HepG2 (cell line): ENCODE measurements around the gene ILDR2. TPM values are rescaled to one million over a fixed set of nuclear protein-coding genes. Genes with fewer than 3 reads are reported as not detected.

Source experiments
- AHR ChIP-seq: IDR thresholded peaks from 2 replicates; pipeline ENCODE4 v1.6.1; 2018; ENCODE audit warnings: missing genetic modification reagents, missing compliant biosample characterization
- HDAC2 ChIP-seq: sonication (generic); formaldehyde crosslinking; IDR thresholded peaks from 2 replicates; pipeline ENCODE4 v1.4.0; 2020; ENCODE audit warnings: missing genetic modification reagents
- KLF16 ChIP-seq, 2 experiments: sonication (generic) in 1 of 2; formaldehyde crosslinking in 1 of 2; IDR thresholded peaks; 2 replicates each; pipeline versions ENCODE4 v1.6.1 to v1.8.0; 2016 to 2023; ENCODE audit warnings: missing genetic modification reagents in 2 of 2, missing compliant biosample characterization in 1 of 2
- PATZ1 ChIP-seq: sonication (generic); formaldehyde crosslinking; IDR thresholded peaks from 2 replicates; pipeline ENCODE4 v1.4.0; 2020; ENCODE audit warnings: missing genetic modification reagents
- PRDM10 ChIP-seq: sonication (generic); formaldehyde crosslinking; IDR thresholded peaks from 2 replicates; pipeline ENCODE4 v1.4.0; 2020; ENCODE audit warnings: low read depth, missing genetic modification reagents
- SUZ12 ChIP-seq: fragments of 150-350 bp; IDR thresholded peaks from 2 replicates; pipeline ENCODE4 v1.6.1; 2014; ENCODE audit warnings: low read depth, low read length
- THRA ChIP-seq: sonication (generic); formaldehyde crosslinking; IDR thresholded peaks from 2 replicates; pipeline ENCODE4 v1.4.0; 2020; ENCODE audit warnings: missing genetic modification reagents, borderline replicate concordance
- ZBTB21 ChIP-seq: sonication (generic); formaldehyde crosslinking; IDR thresholded peaks from 2 replicates; pipeline ENCODE4 v1.4.0; 2020; ENCODE audit warnings: missing genetic modification reagents
- ZFY ChIP-seq: sonication (generic); formaldehyde crosslinking; IDR thresholded peaks from 2 replicates; pipeline ENCODE4 v1.4.0; 2020; ENCODE audit warnings: missing genetic modification reagents
- ZGPAT ChIP-seq: IDR thresholded peaks from 2 replicates; pipeline ENCODE4 v1.6.1; 2016; ENCODE audit warnings: mild to moderate bottlenecking
- ZNF282 ChIP-seq: fragments of 450-650 bp; IDR thresholded peaks from 2 replicates; pipeline ENCODE4 v1.6.1; 2018; ENCODE audit not compliant: partially characterized antibody
- ZNF331 ChIP-seq: sonication (generic); formaldehyde crosslinking; IDR thresholded peaks from 2 replicates; pipeline ENCODE4 v1.4.0; 2020; ENCODE audit warnings: missing genetic modification reagents
- ZNF44 ChIP-seq: sonication (generic); formaldehyde crosslinking; IDR thresholded peaks from 2 replicates; pipeline ENCODE4 v1.5.1; 2020; ENCODE audit warnings: mild to moderate bottlenecking, missing genetic modification reagents
- ZNF615 ChIP-seq: sonication (generic); formaldehyde crosslinking; IDR thresholded peaks from 2 replicates; pipeline ENCODE4 v1.5.0; 2020; ENCODE audit warnings: mild to moderate bottlenecking, missing genetic modification reagents, borderline replicate concordance
- ZNF878 ChIP-seq: sonication (generic); formaldehyde crosslinking; IDR thresholded peaks from 2 replicates; pipeline ENCODE4 v1.8.1; 2023; ENCODE audit warnings: mild to moderate bottlenecking, missing genetic modification reagents, moderate library complexity
- ZNF879 ChIP-seq: sonication (generic); formaldehyde crosslinking; IDR thresholded peaks from 2 replicates; pipeline ENCODE4 v1.8.1; 2023; ENCODE audit warnings: missing genetic modification reagents
- polyA plus RNA-seq, 8 experiments: library from polyadenylated mRNA; depleted of rRNA in 3 of 8; stranded (reverse) in 7 of 8; unstranded in 1 of 8; fragments of >200 nt; fragmentation: Illumina TruSeq in 4 of 8; extraction: Trizol in 4 of 8; gene quantifications; 2 replicates each; pipeline versions ENCODE4 v1.2.1 to v1.2.3, GENCODE V29; 2011 to 2016; ENCODE audit warnings: low read depth in 4 of 8, missing spikeins in 1 of 8, mixed read lengths in 1 of 8; ENCODE audit not compliant: insufficient read depth in 1 of 8
- total RNA-seq, 5 experiments: library from RNA; depleted of rRNA; stranded (reverse); fragments of >200 nt; fragmentation: Illumina TruSeq; extraction: Trizol; gene quantifications; 2 replicates each; pipeline ENCODE4 v1.2.3, GENCODE V29; 2016; ENCODE audit warnings: low read depth in 1 of 5
- TF ChIP-seq, protein P1 (sequence below): sonication (generic); formaldehyde crosslinking; IDR thresholded peaks from 2 replicates; pipeline ENCODE4 v1.9.0; 2021; ENCODE audit warnings: missing genetic modification reagents, borderline replicate concordance
- TF ChIP-seq, protein P2 (sequence below): sonication (generic); formaldehyde crosslinking; IDR thresholded peaks from 2 replicates; pipeline ENCODE4 v1.4.0; 2020; ENCODE audit warnings: missing genetic modification reagents, low read depth, mild to moderate bottlenecking, borderline replicate concordance

Gene ILDR2
- total and polyA plus RNA-seq, 2 of the 13 experiments (the other 11 are each of a cell fraction or from before 2014, with no cell fraction given), result 0.04 TPM; not detected in 1

GRCh38 chr1:166875734-166876539 is 99.4 kb downstream of the ILDR2 start, which contains the start of gene TADA1 (continued):
- TF ChIP-seq PATZ1, result 0 out of 2 replicates have a peak, but pooled peaks have one; percentile 28
- TF ChIP-seq ZNF331, result peak; percentile 91
- TF ChIP-seq ZNF878 (CRISPR knock-in tag), result no peak
- TF ChIP-seq ZBTB21 (CRISPR knock-in tag), result no peak
- TF ChIP-seq, protein P1, sequence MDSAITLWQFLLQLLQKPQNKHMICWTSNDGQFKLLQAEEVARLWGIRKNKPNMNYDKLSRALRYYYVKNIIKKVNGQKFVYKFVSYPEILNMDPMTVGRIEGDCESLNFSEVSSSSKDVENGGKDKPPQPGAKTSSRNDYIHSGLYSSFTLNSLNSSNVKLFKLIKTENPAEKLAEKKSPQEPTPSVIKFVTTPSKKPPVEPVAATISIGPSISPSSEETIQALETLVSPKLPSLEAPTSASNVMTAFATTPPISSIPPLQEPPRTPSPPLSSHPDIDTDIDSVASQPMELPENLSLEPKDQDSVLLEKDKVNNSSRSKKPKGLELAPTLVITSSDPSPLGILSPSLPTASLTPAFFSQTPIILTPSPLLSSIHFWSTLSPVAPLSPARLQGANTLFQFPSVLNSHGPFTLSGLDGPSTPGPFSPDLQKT (CRISPR knock-in tag), result no peak
- peak in 1 of 2 experiments; percentile 74; a peak in 1 of 4 replicates for TF ChIP-seq KLF16 (CRISPR knock-in tag; IDR thresholded peaks at IDR 0.05)
- peak; percentile 97 for TF ChIP-seq ZFY (CRISPR knock-in tag)
- TF ChIP-seq HDAC2, result 0 out of 2 replicates have a peak, but pooled peaks have one; percentile 45
- no peak for TF ChIP-seq SUZ12
- peak; percentile 86 for TF ChIP-seq ZGPAT
- TF ChIP-seq ZNF615 (CRISPR knock-in tag), result no peak
- no peak for TF ChIP-seq ZNF282
- 0 out of 2 replicates have a peak, but pooled peaks have one; percentile 59 for TF ChIP-seq ZNF44 (CRISPR knock-in tag)
- no peak for TF ChIP-seq AHR (CRISPR knock-in tag)
- TF ChIP-seq, protein P2, sequence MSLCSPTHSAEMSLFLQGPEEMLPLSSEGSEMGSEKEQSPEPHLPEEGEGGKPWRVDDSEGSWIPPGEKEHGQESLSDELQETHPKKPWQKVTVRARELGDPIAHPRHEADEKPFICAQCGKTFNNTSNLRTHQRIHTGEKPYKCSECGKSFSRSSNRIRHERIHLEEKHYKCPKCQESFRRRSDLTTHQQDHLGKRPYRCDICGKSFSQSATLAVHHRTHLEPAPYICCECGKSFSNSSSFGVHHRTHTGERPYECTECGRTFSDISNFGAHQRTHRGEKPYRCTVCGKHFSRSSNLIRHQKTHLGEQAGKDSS, result peak; percentile 64; the same call in 1 of the 2 replicates
- TF ChIP-seq PRDM10 (CRISPR knock-in tag), result no peak; the same call in 1 of the 2 replicates
- peak; percentile 55; the same call in 1 of the 2 replicates for TF ChIP-seq THRA
- 0 out of 2 replicates have a peak, but pooled peaks have one; percentile 46 for TF ChIP-seq ZNF879 (CRISPR knock-in tag)
